AG10803 (cell line): ENCODE results near the gene EIF1AX.
"Not testable (repeated sequence)": the region's sequence is repeated elsewhere in the genome, so short reads cannot be mapped to it uniquely, and the experiment has no call there.

Experiments used
- DNase-seq: peaks from one replicate; pipeline ENCODE4 v3.0.0; 2010; ENCODE audit warnings: low read depth
- H3K4me3 ChIP-seq: 2 replicates; pipeline ENCODE4 v1.5.1; 2011; ENCODE audit warnings: mild to moderate bottlenecking, low read length, control low read depth
- CTCF ChIP-seq: conservative IDR thresholded peaks from 2 replicates; pipeline ENCODE4 v1.5.1; 2011; ENCODE audit warnings: mild to moderate bottlenecking, low read length, control low read depth, inconsistent platforms

Gene EIF1AX

GRCh38 chrX:20128670-20129069 is 13.0 kb downstream of the EIF1AX start:
- no peak overlapping the region for H3K4me3 ChIP-seq
- DNase-seq: no peak
- no peak for TF ChIP-seq CTCF

- not testable (repeated sequence) for H3K4me3 ChIP-seq, DNase-seq
- TF ChIP-seq CTCF: peak; percentile 32
Observed at GRCh38 chrX:20127440-20127839, 14.2 kb downstream of the EIF1AX start.

- not testable (repeated sequence) for H3K4me3 ChIP-seq, DNase-seq
Observed at GRCh38 chrX:20126833-20127232, 14.8 kb downstream of the EIF1AX start.

- no peak overlapping the region for H3K4me3 ChIP-seq
- TF ChIP-seq CTCF: no peak
- no peak for DNase-seq
Observed at GRCh38 chrX:20124964-20125363, 16.7 kb downstream of the EIF1AX start.

- no peak for TF ChIP-seq CTCF
- no peak overlapping the region for H3K4me3 ChIP-seq
- no peak for DNase-seq
Observed at GRCh38 chrX:20118065-20118824, 23.4 kb downstream of the EIF1AX start.

- H3K4me3 ChIP-seq: peak within 1 kb of the TSS; percentile 36
- DNase-seq: no peak
- no peak for TF ChIP-seq CTCF
Observed at GRCh38 chrX:20116577-20117240, 24.9 kb downstream of the EIF1AX start, which contains the start of gene MAP7D2. MAP7D2 (minus strand) TSS chrX:20116907; CDS start chrX:20116879, 28 bp downstream.

- no peak for TF ChIP-seq CTCF
- DNase-seq: no peak
- H3K4me3 ChIP-seq: peak overlapping the region; percentile 36
Observed at GRCh38 chrX:20116087-20116576, 25.5 kb downstream of the EIF1AX start.
